H1 (cell line): ENCODE data around the gene RRBP1. TPM values are rescaled to one million over a fixed set of nuclear protein-coding genes. Genes with fewer than 3 reads are reported as not detected.

Experiments used
- CTCF ChIA-PET: fragments of 300-600 bp; sonication (Branson Sonifier 250); formaldehyde crosslinking; loops from one replicate; lab custom pipeline; 2021; ENCODE audit not compliant: partially characterized antibody; lab: Charles Lee
- POLR2A ChIA-PET: fragments of 300-600 bp; sonication (Branson Sonifier 250); formaldehyde crosslinking; loops from one replicate; lab custom pipeline; 2021; ENCODE audit warnings: inconsistent platforms; ENCODE audit not compliant: partially characterized antibody; lab: Charles Lee
- DNase-seq, 2 experiments: peaks; one replicate each; pipeline versions ENCODE4 v3.0.0 to v3.0.0-alpha.2; 2010 to 2022; ENCODE audit warnings: low spot score in 2 of 2, low read depth in 1 of 2, mixed read lengths in 1 of 2
- FAIRE-seq: peaks from 2 replicates; lab custom pipeline; 2011; peaks lifted over from hg19 to GRCh38; lab: Jason Lieb, UNC
- H2AFZ ChIP-seq: 2 replicates; pipeline ENCODE4 v1.8.1; 2012; ENCODE audit warnings: low read length, inconsistent platforms
- H2AK5ac ChIP-seq: 2 replicates; pipeline ENCODE4 v1.6.1; 2013; ENCODE audit warnings: low read depth, low read length
- H2BK120ac ChIP-seq: replicated peaks from 2 replicates; pipeline ENCODE3; 2013; ENCODE audit warnings: low read depth, low read length, inconsistent platforms
- H2BK12ac ChIP-seq: 2 replicates; pipeline ENCODE4 v1.6.1; 2013; ENCODE audit warnings: low read depth, low read length
- H2BK15ac ChIP-seq: 2 replicates; pipeline ENCODE4 v1.6.1; 2013; ENCODE audit warnings: low read length
- H2BK20ac ChIP-seq: 2 replicates; pipeline ENCODE4 v1.6.1; 2013; ENCODE audit warnings: low read length
- H2BK5ac ChIP-seq: 2 replicates; pipeline ENCODE4 v1.6.1; 2013; ENCODE audit warnings: low read depth, low read length
- H3K14ac ChIP-seq: 2 replicates; pipeline ENCODE4 v1.6.1; 2013; ENCODE audit warnings: inconsistent platforms; ENCODE audit not compliant: insufficient read length
- H3K18ac ChIP-seq: 2 replicates; pipeline ENCODE4 v1.6.1; 2013; ENCODE audit warnings: low read length; ENCODE audit errors: extremely low read depth
- H3K23ac ChIP-seq: 2 replicates; pipeline ENCODE4 v1.6.1; 2013; ENCODE audit warnings: inconsistent platforms; ENCODE audit not compliant: insufficient read length
- H3K23me2 ChIP-seq: 2 replicates; pipeline ENCODE4 v1.6.1; 2013; ENCODE audit warnings: low read depth, low read length
- H3K27ac ChIP-seq: 2 replicates; pipeline ENCODE4 v1.6.1; 2011; ENCODE audit warnings: low read depth, low read length, inconsistent platforms
- H3K27me3 ChIP-seq, 4 experiments: replicated peaks in 1 of 4; 1 replicate in 1 of 4; 2 replicates in 3 of 4; pipeline versions ENCODE4 v1.6.1 to v1.8.1; 2011 to 2013; ENCODE audit warnings: low read length in 3 of 4, mild to moderate bottlenecking in 3 of 4, inconsistent platforms in 2 of 4, mixed read lengths in 2 of 4, moderate library complexity in 1 of 4; ENCODE audit not compliant: control insufficient read depth in 3 of 4, insufficient read depth in 3 of 4; ENCODE audit errors: extremely low read depth in 1 of 4
- H3K36me3 ChIP-seq, 4 experiments: 2 replicates each; pipeline versions ENCODE4 v1.6.1 to v1.8.1; 2011 to 2013; ENCODE audit warnings: mild to moderate bottlenecking in 4 of 4, low read length in 3 of 4, moderate library complexity in 2 of 4, control low read depth in 1 of 4, inconsistent platforms in 1 of 4; ENCODE audit not compliant: insufficient read depth in 4 of 4, control insufficient read depth in 2 of 4
- H3K4ac ChIP-seq: replicated peaks from 2 replicates; pipeline ENCODE3; 2013; ENCODE audit warnings: low read length, low read depth, mixed read lengths, inconsistent platforms; ENCODE audit not compliant: insufficient read length
- H3K4me1 ChIP-seq, 4 experiments: replicated peaks in 1 of 4; 1 replicate in 1 of 4; 2 replicates in 3 of 4; pipeline versions ENCODE4 v1.6.1 to v1.8.1; 2011 to 2013; ENCODE audit warnings: low read length in 3 of 4, inconsistent platforms in 2 of 4, mixed read lengths in 1 of 4; ENCODE audit not compliant: insufficient read depth in 4 of 4, control insufficient read depth in 3 of 4
- H3K4me2 ChIP-seq, 2 experiments: 2 replicates each; pipeline versions ENCODE4 v1.6.1 to v1.8.1; 2011 to 2013; ENCODE audit warnings: low read depth in 2 of 2, low read length in 2 of 2, control low read depth in 1 of 2, inconsistent platforms in 1 of 2, mild to moderate bottlenecking in 1 of 2; ENCODE audit not compliant: insufficient read depth in 1 of 2
- H3K4me3 ChIP-seq, 4 experiments: fragments of 200-600, 300-600 bp in 1 of 4; sonication (generic), shearing (Covaris generic), sonication (Bioruptor Twin) in 1 of 4; 2 replicates each; pipeline versions ENCODE4 v1.5.1 to v1.8.1; 2011 to 2016; ENCODE audit warnings: low read length in 4 of 4, low read depth in 3 of 4, control low read depth in 2 of 4, inconsistent platforms in 2 of 4, mild to moderate bottlenecking in 2 of 4, mixed read lengths in 1 of 4, moderate library complexity in 1 of 4; ENCODE audit not compliant: insufficient read depth in 2 of 4; ENCODE audit errors: extremely low read depth in 1 of 4
- H3K56ac ChIP-seq: replicated peaks from 2 replicates; pipeline ENCODE3; 2013; ENCODE audit warnings: low read depth, mild to moderate bottlenecking, mixed read lengths, low read length, inconsistent platforms; ENCODE audit not compliant: insufficient read length
- H3K79me1 ChIP-seq: 2 replicates; pipeline ENCODE4 v1.6.1; 2013; ENCODE audit warnings: low read depth, low read length, control low read depth
- H3K79me2 ChIP-seq, 2 experiments: 2 replicates each; pipeline versions ENCODE4 v1.6.1 to v1.8.1; 2012 to 2013; ENCODE audit warnings: low read length in 2 of 2, mild to moderate bottlenecking in 2 of 2, inconsistent platforms in 1 of 2; ENCODE audit not compliant: insufficient read depth in 2 of 2, control insufficient read depth in 1 of 2
- H3K9ac ChIP-seq, 4 experiments: replicated peaks in 1 of 4; 1 replicate in 1 of 4; 2 replicates in 3 of 4; pipeline versions ENCODE4 v1.6.1 to v1.8.1; 2011 to 2013; ENCODE audit warnings: low read depth in 3 of 4, low read length in 3 of 4, control low read depth in 2 of 4, mild to moderate bottlenecking in 2 of 4, moderate library complexity in 2 of 4, inconsistent platforms in 1 of 4; ENCODE audit errors: extremely low read depth in 1 of 4
- H3K9me3 ChIP-seq, 2 experiments: 2 replicates each; pipeline versions ENCODE4 v1.6.1 to v1.8.1; 2012 to 2013; ENCODE audit warnings: mild to moderate bottlenecking in 2 of 2, moderate library complexity in 2 of 2, control low read depth in 1 of 2, inconsistent platforms in 1 of 2, low read depth in 1 of 2, low read length in 1 of 2, mixed read lengths in 1 of 2; ENCODE audit not compliant: insufficient read depth in 2 of 2
- H4K20me1 ChIP-seq, 2 experiments: replicated peaks in 1 of 2; 2 replicates each; pipeline versions ENCODE3 to v1.8.1; 2011 to 2013; ENCODE audit warnings: inconsistent platforms in 2 of 2, low read length in 2 of 2, mild to moderate bottlenecking in 1 of 2; ENCODE audit not compliant: insufficient read depth in 2 of 2, control insufficient read depth in 1 of 2
- H4K5ac ChIP-seq: 2 replicates; pipeline ENCODE4 v1.6.1; 2013; ENCODE audit warnings: low read length, low read depth, mixed read lengths, inconsistent platforms; ENCODE audit not compliant: insufficient read length
- H4K8ac ChIP-seq: 2 replicates; pipeline ENCODE4 v1.8.0; 2013; ENCODE audit warnings: mild to moderate bottlenecking, moderate library complexity, low read length, inconsistent platforms; ENCODE audit not compliant: insufficient read depth; ENCODE audit errors: extremely low read depth
- H4K91ac ChIP-seq: replicated peaks from 2 replicates; pipeline ENCODE3; 2013; ENCODE audit warnings: low read length, mixed read lengths, inconsistent platforms; ENCODE audit not compliant: insufficient read length
- CBX8 ChIP-seq: fragments of 300-800, 300-1000 bp; sonication (generic); IDR thresholded peaks from 2 replicates; pipeline ENCODE4 v1.7.1; 2016; ENCODE audit warnings: low read depth, low read length, borderline replicate concordance
- FOSL1 ChIP-seq: IDR thresholded peaks from 2 replicates; pipeline ENCODE4 v1.6.1; 2011; ENCODE audit warnings: mild to moderate bottlenecking, low read depth, low read length, moderate library complexity; ENCODE audit not compliant: insufficient read depth
- KDM1A ChIP-seq: fragments of 200-600, 300-600 bp; sonication (generic); IDR thresholded peaks from 2 replicates; pipeline ENCODE4 v1.7.1; 2016; ENCODE audit warnings: mild to moderate bottlenecking, low read length, borderline replicate concordance
- RBBP5 ChIP-seq: IDR thresholded peaks from 2 replicates; pipeline ENCODE4 v1.7.1; 2012; ENCODE audit warnings: low read depth, mild to moderate bottlenecking, inconsistent platforms, low read length, moderate library complexity, borderline replicate concordance
- WGBS, 2 experiments: shearing (Covaris generic) in 1 of 2; methylation state at CpG; one replicate each; pipeline versions ENCODE4 v1.1.6 to v1.1.7; 2013 to 2015; ENCODE audit warnings: low lambda C conversion rate in 2 of 2, mixed read lengths in 2 of 2, inconsistent platforms in 1 of 2, low coverage in 1 of 2, missing lambda C conversion rate in 1 of 2; ENCODE audit not compliant: insufficient replicate concordance in 2 of 2, insufficient coverage in 1 of 2, insufficient read length in 1 of 2; ENCODE audit errors: extremely low coverage in 1 of 2, missing lambda C conversion rate in 1 of 2; 5-methylcytosine and 5-hydroxymethylcytosine counted together
- polyA plus RNA-seq, 7 experiments: library from polyadenylated mRNA; depleted of rRNA in 3 of 7; stranded (reverse) in 5 of 7; unstranded in 2 of 7; fragments of >200 nt in 5 of 7; fragments of 200-250 nt in 2 of 7; gene quantifications; 1 replicate in 5 of 7; 2 replicates in 1 of 7; 4 replicates in 1 of 7; pipeline versions ENCODE4 v1.2.1 to v1.2.3, GENCODE V29; 2011 to 2013; ENCODE audit warnings: missing spikeins in 2 of 7, mixed read lengths in 2 of 7
- total RNA-seq: library from RNA; stranded (reverse); fragmentation: NEBNext Ultra II Directional; extraction: Animal tissue kit (Norgen Biotek cat#: 25700); gene quantifications from 2 replicates; pipeline ENCODE4 v1.2.1, GENCODE V29; 2021

The RRBP1 gene
- total and polyA plus RNA-seq, 2 of the 8 experiments (the other 6 are each of a cell fraction or from before 2014, with no cell fraction given): 15.9 to 157 TPM

- no peaks in the 10 kb centered on the region for H3K23me2 ChIP-seq
- H2AK5ac ChIP-seq: no peak overlapping the region; the same call in 1 of the 2 replicates
- H3K4me2 ChIP-seq: no peak overlapping the region
- CTCF ChIA-PET: interaction anchor here (0.6 to 2.5 kb wide), 5 partner anchors 10 to 274 kb away, joined by 3 to 13 read pairs (median 3); no protein-coding TSS in a partner anchor
- H4K91ac ChIP-seq: no peak overlapping the region
- no peaks in the 10 kb centered on the region for H3K27me3 ChIP-seq
- no peak overlapping the region for H3K14ac ChIP-seq
- H2BK20ac ChIP-seq: no peak overlapping the region
- H3K4me1 ChIP-seq: no peaks in the 10 kb centered on the region
- FAIRE-seq: no peak
- no peak overlapping the region for H4K5ac ChIP-seq
- 94% methylated on average over 14 of the region's 14 CpGs; no CpG with 5 or more reads in 1 of the 2 experiments for WGBS, 2 experiments
- H3K79me1 ChIP-seq: no peaks in the 10 kb centered on the region
- H4K20me1 ChIP-seq: no peaks in the 10 kb centered on the region
- no peak overlapping the region for H3K23ac ChIP-seq
- H3K4ac ChIP-seq: no peak overlapping the region
- H2BK5ac ChIP-seq: no peak overlapping the region
- no peak overlapping the region for H2BK120ac ChIP-seq
- H3K9ac ChIP-seq: no peak overlapping the region
- H3K27ac ChIP-seq: no peak overlapping the region
- H3K36me3 ChIP-seq: no peaks in the 10 kb centered on the region
- H2BK15ac ChIP-seq: no peak overlapping the region
- no peaks in the 10 kb centered on the region for H3K79me2 ChIP-seq
- no peak overlapping the region for H3K4me3 ChIP-seq
- no peak overlapping the region for H3K18ac ChIP-seq
- DNase-seq: no peak
- H2BK12ac ChIP-seq: no peak overlapping the region
- no peak for TF ChIP-seq FOSL1
- TF ChIP-seq CBX8: no peak
- TF ChIP-seq RBBP5: no peak
- TF ChIP-seq KDM1A: no peak
- no peak overlapping the region for H3K56ac ChIP-seq
- no peak overlapping the region for H2AFZ ChIP-seq
- H3K9me3 ChIP-seq: no peaks in the 10 kb centered on the region
- H4K8ac ChIP-seq: no peak overlapping the region
- POLR2A ChIA-PET: no interaction called here
Measured at GRCh38 chr20:17722493-17723300, 40.7 kb upstream of the RRBP1 start.
